HG03064 (cell line): ENCODE measurements around the gene ZBTB16.

Experiments used
- ATAC-seq: cut with Tn5 transposase; IDR thresholded peaks from one replicate; pipeline ENCODE4 v1.9.1; 2021; ENCODE audit warnings: low read depth; ENCODE audit not compliant: unreplicated experiment

ZBTB16 gene

GRCh38 chr11:114161486-114162250 is 102.2 kb downstream of the ZBTB16 start:
- no peak for ATAC-seq

- no peak for ATAC-seq
These were observed 103.2 kb downstream of the ZBTB16 start for GRCh38 chr11:114162719-114163123.

GRCh38 chr11:114163229-114163631 is 103.7 kb downstream of the ZBTB16 start:
- ATAC-seq = no peak

GRCh38 chr11:114163830-114164401 is 104.4 kb downstream of the ZBTB16 start:
- no peak for ATAC-seq

- no peak for ATAC-seq
These were observed 105.0 kb downstream of the ZBTB16 start for GRCh38 chr11:114164546-114164945.

GRCh38 chr11:114165326-114166230 is 106.1 kb downstream of the ZBTB16 start:
- no peak for ATAC-seq

GRCh38 chr11:114166362-114166761 is 106.9 kb downstream of the ZBTB16 start:
- ATAC-seq = no peak

GRCh38 chr11:114166897-114167323 is 107.4 kb downstream of the ZBTB16 start:
- ATAC-seq = no peak

GRCh38 chr11:114167355-114167754 is 107.8 kb downstream of the ZBTB16 start:
- no peak for ATAC-seq

- no peak for ATAC-seq
These were observed 108.4 kb downstream of the ZBTB16 start for GRCh38 chr11:114167771-114168448.

GRCh38 chr11:114168691-114169090 is 109.2 kb downstream of the ZBTB16 start:
- ATAC-seq = no peak

- ATAC-seq = no peak
These were observed 109.8 kb downstream of the ZBTB16 start for GRCh38 chr11:114169321-114169749.

- ATAC-seq = no peak
These were observed 110.3 kb downstream of the ZBTB16 start for GRCh38 chr11:114169821-114170220.

- ATAC-seq = no peak
These were observed 110.7 kb downstream of the ZBTB16 start for GRCh38 chr11:114170226-114170625.

GRCh38 chr11:114171257-114172054 is 111.9 kb downstream of the ZBTB16 start:
- no peak for ATAC-seq

GRCh38 chr11:114172055-114172861 is 112.7 kb downstream of the ZBTB16 start:
- ATAC-seq = no peak

- ATAC-seq = no peak
These were observed 113.4 kb downstream of the ZBTB16 start for GRCh38 chr11:114172871-114173444.

GRCh38 chr11:114173843-114174242 is 114.3 kb downstream of the ZBTB16 start:
- ATAC-seq = no peak
